Right atrium auricular region (tissue), 2 donors: ENCODE data around the gene GGTA1. TPM values are rescaled to one million over a fixed set of nuclear protein-coding genes. Genes with fewer than 3 reads are reported as not detected.

Experiments
- DNase-seq: peaks from one replicate; pipeline ENCODE4 v3.0.0-alpha.2; 2019; ENCODE audit warnings: low spot score
- H3K27ac ChIP-seq, 2 donors: fragments of 200-600 bp; sonication (generic); 1 replicate in 1 of 2; 2 replicates in 1 of 2; pipeline ENCODE4 v1.5.1; 2016 to 2019
- H3K27me3 ChIP-seq, 2 donors: fragments of 200-600 bp; sonication (generic); one replicate each; pipeline versions ENCODE4 v1.5.1 to v1.6.0; 2017 to 2019
- H3K36me3 ChIP-seq: fragments of 200-600 bp; sonication (generic); one replicate; pipeline ENCODE4 v1.5.1; 2016
- H3K4me1 ChIP-seq, 2 donors: fragments of 200-600 bp; sonication (generic); one replicate each; pipeline versions ENCODE4 v1.5.1 to v1.6.0; 2017 to 2019
- H3K4me3 ChIP-seq, 2 donors: fragments of 200-600 bp; sonication (generic); 1 replicate in 1 of 2; 2 replicates in 1 of 2; pipeline ENCODE4 v1.5.1; 2017 to 2019; ENCODE audit warnings: mild to moderate bottlenecking in 1 of 2, moderate library complexity in 1 of 2
- H3K9me3 ChIP-seq, 2 donors: fragments of 200-600 bp; sonication (generic); one replicate each; pipeline ENCODE4 v1.5.1; 2019
- total RNA-seq, 2 donors: library from RNA; depleted of rRNA; stranded (reverse); fragments of >200 nt; gene quantifications; one replicate each; pipeline ENCODE4 v1.1.0, GENCODE V29; 2016
- TF ChIP-seq, protein P1 (sequence below), 2 donors: fragments of 200-600 bp; sonication (generic); IDR thresholded peaks; one replicate each; pipeline ENCODE4 v1.5.1; 2019; ENCODE audit warnings: antibody characterized with exemption in 2 of 2

GGTA1 gene
- total RNA-seq, 2 donors from 2014 or later = 11.6 to 15.2 TPM

DNA sequence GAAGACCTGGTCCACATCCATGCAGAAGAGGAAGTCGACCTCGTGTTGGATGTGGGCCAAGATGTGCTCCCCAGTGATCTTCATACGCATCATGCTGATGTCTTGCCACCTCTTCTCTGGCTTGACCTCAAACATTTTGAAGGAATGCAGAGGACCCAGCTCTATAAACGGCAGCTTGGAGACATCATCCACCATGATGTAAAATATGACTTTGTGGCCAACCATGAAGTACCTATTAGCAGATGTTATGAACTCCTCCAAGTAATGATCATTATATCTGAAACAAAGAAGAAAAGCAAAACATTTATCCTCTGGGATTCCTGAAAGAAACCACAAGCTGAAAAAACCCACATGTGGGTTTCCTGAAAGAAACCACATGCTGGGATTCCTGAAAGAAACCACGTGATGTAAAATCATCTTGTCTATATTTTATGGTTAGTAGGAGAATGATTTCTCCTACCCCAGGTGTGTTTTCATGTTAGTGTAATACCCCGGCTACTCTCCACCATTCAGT lies 52.3 kb downstream of the GGTA1 start:
- H3K4me3 ChIP-seq = no peak overlapping the region
- H3K9me3 ChIP-seq = no peaks in the 10 kb centered on the region
- H3K27ac ChIP-seq = no peak overlapping the region
- peaks cover 0 to 49% of the 10 kb centered on the region in 2 donors for H3K4me1 ChIP-seq
- H3K27me3 ChIP-seq = no peaks in the 10 kb centered on the region
- TF ChIP-seq, protein P1, sequence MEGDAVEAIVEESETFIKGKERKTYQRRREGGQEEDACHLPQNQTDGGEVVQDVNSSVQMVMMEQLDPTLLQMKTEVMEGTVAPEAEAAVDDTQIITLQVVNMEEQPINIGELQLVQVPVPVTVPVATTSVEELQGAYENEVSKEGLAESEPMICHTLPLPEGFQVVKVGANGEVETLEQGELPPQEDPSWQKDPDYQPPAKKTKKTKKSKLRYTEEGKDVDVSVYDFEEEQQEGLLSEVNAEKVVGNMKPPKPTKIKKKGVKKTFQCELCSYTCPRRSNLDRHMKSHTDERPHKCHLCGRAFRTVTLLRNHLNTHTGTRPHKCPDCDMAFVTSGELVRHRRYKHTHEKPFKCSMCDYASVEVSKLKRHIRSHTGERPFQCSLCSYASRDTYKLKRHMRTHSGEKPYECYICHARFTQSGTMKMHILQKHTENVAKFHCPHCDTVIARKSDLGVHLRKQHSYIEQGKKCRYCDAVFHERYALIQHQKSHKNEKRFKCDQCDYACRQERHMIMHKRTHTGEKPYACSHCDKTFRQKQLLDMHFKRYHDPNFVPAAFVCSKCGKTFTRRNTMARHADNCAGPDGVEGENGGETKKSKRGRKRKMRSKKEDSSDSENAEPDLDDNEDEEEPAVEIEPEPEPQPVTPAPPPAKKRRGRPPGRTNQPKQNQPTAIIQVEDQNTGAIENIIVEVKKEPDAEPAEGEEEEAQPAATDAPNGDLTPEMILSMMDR (IDR thresholded peaks at IDR 0.05) = no peak
- H3K36me3 ChIP-seq = no peaks in the 10 kb centered on the region
- DNase-seq = no peak

DNA sequence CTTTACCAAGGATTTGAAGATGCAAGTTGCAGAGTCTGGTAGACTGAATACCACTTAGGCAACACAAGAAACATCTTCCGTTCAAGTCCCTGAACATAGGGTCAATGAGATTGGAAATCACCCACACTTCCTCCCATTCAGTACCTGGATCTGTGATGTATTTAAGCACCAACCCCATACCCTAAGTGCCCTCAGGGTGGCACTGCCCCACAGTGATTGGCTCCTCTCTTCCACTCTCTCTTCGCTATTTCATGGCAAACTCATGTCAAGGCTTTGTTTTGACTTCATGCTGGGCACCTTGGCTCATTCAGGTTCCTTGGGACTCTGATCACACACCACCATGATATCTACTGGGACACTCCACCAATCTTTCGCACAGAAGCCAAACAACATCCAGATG lies 53.7 kb downstream of the GGTA1 start:
- no peaks in the 10 kb centered on the region for H3K27me3 ChIP-seq
- H3K36me3 ChIP-seq = no peaks in the 10 kb centered on the region
- no peak for DNase-seq
- no peaks in the 10 kb centered on the region for H3K9me3 ChIP-seq
- peaks cover 0 to 37% of the 10 kb centered on the region in 2 donors for H3K4me1 ChIP-seq
- H3K27ac ChIP-seq = peak overlapping the region in 1 of 2 donors; percentile 32
- TF ChIP-seq, protein P1 (IDR thresholded peaks at IDR 0.05) = peak in 1 of 2 donors; percentile 42
- H3K4me3 ChIP-seq = no peak overlapping the region

DNA sequence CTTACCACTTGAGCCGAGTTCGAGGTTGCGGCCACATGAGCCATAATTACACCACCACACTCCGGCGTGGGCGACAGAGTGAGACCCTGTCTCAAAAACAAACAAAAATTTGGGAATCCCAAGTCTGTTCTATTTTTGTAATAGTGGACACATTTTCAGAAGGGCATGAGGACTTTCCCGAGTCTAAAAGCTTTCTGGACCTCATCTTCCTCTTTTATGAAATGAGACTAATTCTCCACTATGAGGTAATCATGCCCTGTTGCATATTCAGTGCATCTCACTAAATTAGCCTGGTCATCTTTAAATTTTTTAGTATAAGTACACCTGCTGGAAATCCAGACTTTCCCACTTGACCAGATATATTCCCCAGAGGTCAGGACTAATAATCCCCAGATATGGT lies 55.7 kb downstream of the GGTA1 start:
- DNase-seq = no peak
- Histone ChIP-seq H3K27me3 (no peaks in the 10 kb centered on the region), H3K27ac (no peak overlapping the region), H3K36me3 (no peaks in the 10 kb centered on the region), H3K4me3 (no peak overlapping the region), H3K9me3 (no peaks in the 10 kb centered on the region), H3K4me1 (peaks cover 0 to 41% of the 10 kb centered on the region in 2 donors)
- TF ChIP-seq, protein P1 (IDR thresholded peaks at IDR 0.05) = no peak

DNA sequence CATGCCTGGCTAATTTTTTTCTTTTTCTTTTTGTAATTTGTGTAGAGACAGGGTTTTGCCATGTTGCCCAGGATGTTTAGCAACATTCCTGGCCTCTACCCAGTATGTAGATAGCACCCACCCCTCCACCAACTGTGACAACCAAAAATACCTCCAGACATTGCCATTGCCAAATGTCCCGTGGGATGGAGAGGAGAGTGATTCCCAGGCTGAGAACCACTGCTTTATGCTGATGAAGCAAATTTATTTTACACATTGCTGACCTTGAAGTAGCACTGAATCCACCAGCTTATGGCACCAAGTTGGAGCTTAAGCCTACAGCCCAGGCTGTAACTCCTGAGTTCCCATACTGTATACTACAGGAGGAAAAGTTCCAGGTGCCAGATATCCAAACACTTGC lies 58.5 kb downstream of the GGTA1 start:
- Histone ChIP-seq H3K27me3 (no peaks in the 10 kb centered on the region), H3K36me3 (no peaks in the 10 kb centered on the region), H3K9me3 (no peaks in the 10 kb centered on the region), H3K4me1 (peaks cover 0 to 19% of the 10 kb centered on the region in 2 donors), H3K27ac (no peak overlapping the region), H3K4me3 (no peak overlapping the region)
- no peak for DNase-seq
- TF ChIP-seq, protein P1 (IDR thresholded peaks at IDR 0.05) = no peak

DNA sequence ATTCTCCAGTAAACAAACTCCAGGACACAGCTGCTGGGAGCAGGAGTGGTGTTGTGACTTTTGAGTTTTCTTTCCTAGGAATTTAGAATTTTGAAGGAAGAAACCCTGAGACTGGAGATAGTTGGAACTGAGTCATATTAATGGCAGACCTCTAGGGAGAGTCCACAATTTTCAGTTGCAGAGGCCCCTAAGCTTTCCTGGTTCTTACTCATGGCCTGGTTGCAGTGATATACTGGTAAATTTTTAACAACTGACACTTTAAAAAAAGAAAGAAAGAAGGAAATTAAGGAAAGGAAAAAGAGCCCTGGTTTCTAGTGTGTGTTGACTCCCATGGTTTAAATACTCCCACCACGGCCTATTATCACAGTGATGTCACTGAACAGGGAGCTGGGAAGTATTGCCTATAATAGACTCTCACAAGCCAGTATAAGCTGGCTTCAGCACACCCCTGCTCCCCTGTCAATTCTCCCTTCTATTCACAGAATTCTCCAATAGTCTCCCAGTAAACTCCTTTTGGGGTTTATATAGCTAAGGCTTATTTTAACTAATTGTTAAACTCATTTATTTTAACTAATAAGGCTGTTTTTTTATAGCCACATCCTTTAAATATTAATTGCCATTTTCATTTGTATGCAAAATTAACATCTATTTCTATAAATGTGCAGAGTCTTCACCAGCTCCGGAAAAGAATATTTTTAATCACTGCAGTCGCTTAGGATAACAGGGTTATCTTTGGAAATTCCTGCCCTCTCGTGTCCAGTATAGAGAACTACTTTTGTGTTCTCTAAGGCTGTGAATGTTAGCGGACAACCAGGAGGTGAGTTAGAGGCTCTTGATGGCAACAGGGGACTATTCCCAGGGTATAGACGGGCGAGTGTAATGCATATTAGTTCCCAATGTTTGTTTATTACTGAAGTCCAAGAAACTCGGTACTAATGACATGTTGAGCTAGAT lies 59.7 kb downstream of the GGTA1 start:
- H3K36me3 ChIP-seq = no peaks in the 10 kb centered on the region
- H3K27ac ChIP-seq = peak overlapping the region in 1 of 2 donors; percentile 23
- no peaks in the 10 kb centered on the region for H3K27me3 ChIP-seq
- DNase-seq = no peak
- peaks cover 0 to 16% of the 10 kb centered on the region in 2 donors for H3K4me1 ChIP-seq
- H3K4me3 ChIP-seq = no peak overlapping the region
- no peaks in the 10 kb centered on the region for H3K9me3 ChIP-seq
- TF ChIP-seq, protein P1 (IDR thresholded peaks at IDR 0.05) = peak in 1 of 2 donors; percentile 59
